Activated T-cell treated with anti-CD3 and anti-CD28 coated beads, Interleukin-2, amount 50 U/mL, for 24 hours (primary cell): Measurements from ENCODE around the gene CYSTM1.

Source experiments
- DNase-seq: peaks from one replicate; pipeline ENCODE4 v3.0.0-alpha.2; 2020
- H3K27ac Mint-ChIP-seq: 2 replicates; pipeline ENCODE4 v1.8.0; 2020; ENCODE audit warnings: mild to moderate bottlenecking, mixed read lengths
- H3K27me3 Mint-ChIP-seq: 2 replicates; pipeline ENCODE4 v1.8.0; 2020; ENCODE audit warnings: mixed read lengths
- H3K36me3 Mint-ChIP-seq: 2 replicates; pipeline ENCODE4 v1.8.0; 2020; ENCODE audit warnings: low read depth, mixed read lengths
- H3K4me1 Mint-ChIP-seq: 2 replicates; pipeline ENCODE4 v1.8.0; 2020; ENCODE audit warnings: low read depth, mixed read lengths
- H3K4me3 Mint-ChIP-seq: 2 replicates; pipeline ENCODE4 v1.8.0; 2020; ENCODE audit warnings: mild to moderate bottlenecking, moderate library complexity, mixed read lengths
- H3K9me3 Mint-ChIP-seq: 2 replicates; pipeline ENCODE4 v1.8.0; 2020; ENCODE audit warnings: mixed read lengths

CYSTM1 gene

DNA sequence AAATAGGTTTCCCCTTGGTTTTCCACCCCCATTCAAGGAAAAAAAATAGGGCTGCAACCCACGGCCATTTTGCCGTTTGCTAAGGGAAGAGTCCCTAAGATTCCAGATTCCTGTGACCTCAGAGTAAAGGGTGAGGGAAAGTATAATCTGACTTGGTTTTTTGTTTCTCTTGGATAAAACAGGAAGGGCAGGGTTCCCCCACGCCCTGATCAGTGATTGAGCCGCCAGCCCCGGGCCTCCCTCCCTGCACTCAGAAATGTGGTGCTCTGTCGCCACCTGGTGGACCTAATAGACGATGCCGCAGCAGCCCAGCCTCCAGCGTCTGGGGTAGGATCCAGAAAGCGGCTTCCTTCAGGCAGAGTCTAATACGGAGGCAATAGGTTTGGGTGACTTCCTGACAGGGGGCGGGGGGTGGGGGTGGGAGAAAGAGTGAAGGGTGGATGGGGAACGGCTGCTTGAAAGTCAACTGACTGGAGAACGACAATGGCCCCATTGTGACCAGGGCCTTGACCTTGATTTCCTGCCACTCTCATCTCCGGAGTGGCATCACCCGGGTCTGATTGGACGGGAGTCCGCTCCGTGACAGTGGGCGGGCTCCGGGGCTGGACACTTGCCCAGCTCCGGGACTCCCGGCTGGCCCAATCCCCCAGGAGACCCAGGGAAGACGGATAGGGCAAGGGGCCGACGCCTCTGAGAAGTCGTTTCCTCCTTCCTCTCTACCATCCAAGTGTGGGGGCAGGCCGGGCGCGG, 17.8 kb upstream of the CYSTM1 start:
- H3K36me3 Mint-ChIP-seq: no peaks in the 10 kb centered on the region
- no peaks in the 10 kb centered on the region for H3K9me3 Mint-ChIP-seq
- peak; percentile 91 for DNase-seq
- H3K4me1 Mint-ChIP-seq: peaks cover 8% of the 10 kb centered on the region
- H3K27me3 Mint-ChIP-seq: no peaks in the 10 kb centered on the region
- H3K27ac Mint-ChIP-seq: peak overlapping the region; percentile 33
- H3K4me3 Mint-ChIP-seq: peak overlapping the region; percentile 48

DNA sequence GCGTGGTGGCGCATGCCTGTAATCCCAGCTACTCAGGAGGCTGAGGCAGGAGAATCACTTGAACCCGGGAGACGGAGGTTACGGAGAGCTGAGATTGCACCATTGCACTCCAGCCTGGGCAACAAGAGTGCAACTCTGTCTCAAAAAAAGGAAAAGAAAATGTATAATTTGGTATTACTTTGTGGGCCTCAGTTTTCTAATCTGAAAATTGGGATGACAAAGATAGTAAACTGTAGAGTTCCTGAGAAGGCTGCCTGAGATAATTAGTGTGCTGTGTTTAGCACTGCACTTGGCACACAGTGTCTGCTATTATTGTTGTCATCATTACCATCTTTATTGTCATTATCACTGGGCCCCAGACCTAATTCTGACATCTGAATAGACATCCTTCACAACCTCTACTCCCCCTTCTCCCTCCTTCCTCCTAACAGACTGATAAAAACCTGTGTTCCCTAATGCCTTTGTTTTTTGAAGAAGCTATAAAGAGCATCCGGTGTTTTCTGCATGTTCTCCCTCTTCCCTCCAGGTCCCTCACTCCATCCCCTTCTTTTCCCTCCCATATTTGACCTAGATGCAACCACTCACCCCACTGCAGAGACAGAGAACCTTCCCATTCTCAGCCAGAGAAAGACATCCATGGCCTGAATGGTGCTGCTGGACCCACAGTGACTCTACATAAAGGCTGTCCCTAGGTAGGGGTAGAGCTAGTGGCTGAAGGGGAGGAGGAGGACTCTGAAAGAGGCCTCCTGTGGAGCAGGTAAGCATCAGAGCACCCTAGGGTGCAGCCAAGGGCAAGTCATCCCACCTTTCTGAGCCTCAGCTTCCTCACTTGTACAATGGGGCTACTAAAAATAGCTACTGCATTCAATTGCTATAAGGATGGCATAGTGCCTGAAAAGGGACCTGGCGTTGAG, 15.7 kb upstream of the CYSTM1 start:
- DNase-seq: no peak
- Mint-ChIP-seq H3K36me3 (no peaks in the 10 kb centered on the region), H3K4me1 (peaks cover 8% of the 10 kb centered on the region), H3K9me3 (no peaks in the 10 kb centered on the region), H3K27ac (no peak overlapping the region), H3K27me3 (no peaks in the 10 kb centered on the region), H3K4me3 (no peak overlapping the region)

DNA sequence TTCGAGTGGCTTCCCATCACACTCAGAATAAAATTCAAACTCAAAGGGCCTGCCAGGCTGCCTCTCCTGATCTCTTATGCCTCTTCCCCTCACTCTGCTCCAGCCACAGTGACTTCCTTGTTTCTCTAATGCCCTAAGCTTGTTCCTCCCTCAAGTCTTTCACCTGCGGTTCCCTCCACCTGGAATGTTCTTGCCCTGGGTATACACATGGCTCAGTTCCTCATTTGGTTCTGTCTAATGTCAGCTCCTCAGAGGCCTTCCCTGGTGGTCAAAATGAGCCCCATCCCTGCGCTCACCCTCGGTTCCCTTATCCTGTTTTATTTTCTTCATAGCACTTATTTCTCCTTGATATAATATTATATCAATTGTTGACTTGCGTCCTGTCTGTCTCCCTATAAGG, 12.7 kb upstream of the CYSTM1 start:
- no peak for DNase-seq
- H3K4me3 Mint-ChIP-seq: no peak overlapping the region
- no peak overlapping the region for H3K27ac Mint-ChIP-seq
- H3K9me3 Mint-ChIP-seq: no peaks in the 10 kb centered on the region
- no peaks in the 10 kb centered on the region for H3K27me3 Mint-ChIP-seq
- peaks cover 2% of the 10 kb centered on the region for H3K4me1 Mint-ChIP-seq
- no peaks in the 10 kb centered on the region for H3K36me3 Mint-ChIP-seq

DNA sequence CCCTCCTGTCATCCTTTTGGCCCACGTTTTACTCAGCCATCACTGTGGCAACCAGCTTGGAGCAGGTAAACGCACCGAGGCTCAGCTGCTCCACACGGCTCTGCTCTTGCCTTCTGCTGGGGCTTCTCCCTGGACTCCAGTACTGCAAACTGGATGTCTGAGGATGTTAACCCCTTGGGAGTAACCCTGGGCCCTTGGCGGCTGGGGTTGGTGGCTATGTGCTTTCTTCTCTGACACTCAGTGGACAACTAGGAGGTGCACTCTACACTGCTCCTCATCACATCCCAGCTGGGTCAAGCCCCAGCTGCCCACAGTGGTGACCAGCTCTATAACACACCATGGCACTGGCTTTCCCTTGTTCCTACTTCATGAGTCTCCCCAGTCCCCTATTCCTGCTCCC, 12.2 kb upstream of the CYSTM1 start:
- Mint-ChIP-seq H3K4me1 (no peaks in the 10 kb centered on the region), H3K4me3 (no peak overlapping the region), H3K36me3 (no peaks in the 10 kb centered on the region), H3K27me3 (no peaks in the 10 kb centered on the region), H3K9me3 (no peaks in the 10 kb centered on the region), H3K27ac (no peak overlapping the region)
- no peak for DNase-seq

DNA sequence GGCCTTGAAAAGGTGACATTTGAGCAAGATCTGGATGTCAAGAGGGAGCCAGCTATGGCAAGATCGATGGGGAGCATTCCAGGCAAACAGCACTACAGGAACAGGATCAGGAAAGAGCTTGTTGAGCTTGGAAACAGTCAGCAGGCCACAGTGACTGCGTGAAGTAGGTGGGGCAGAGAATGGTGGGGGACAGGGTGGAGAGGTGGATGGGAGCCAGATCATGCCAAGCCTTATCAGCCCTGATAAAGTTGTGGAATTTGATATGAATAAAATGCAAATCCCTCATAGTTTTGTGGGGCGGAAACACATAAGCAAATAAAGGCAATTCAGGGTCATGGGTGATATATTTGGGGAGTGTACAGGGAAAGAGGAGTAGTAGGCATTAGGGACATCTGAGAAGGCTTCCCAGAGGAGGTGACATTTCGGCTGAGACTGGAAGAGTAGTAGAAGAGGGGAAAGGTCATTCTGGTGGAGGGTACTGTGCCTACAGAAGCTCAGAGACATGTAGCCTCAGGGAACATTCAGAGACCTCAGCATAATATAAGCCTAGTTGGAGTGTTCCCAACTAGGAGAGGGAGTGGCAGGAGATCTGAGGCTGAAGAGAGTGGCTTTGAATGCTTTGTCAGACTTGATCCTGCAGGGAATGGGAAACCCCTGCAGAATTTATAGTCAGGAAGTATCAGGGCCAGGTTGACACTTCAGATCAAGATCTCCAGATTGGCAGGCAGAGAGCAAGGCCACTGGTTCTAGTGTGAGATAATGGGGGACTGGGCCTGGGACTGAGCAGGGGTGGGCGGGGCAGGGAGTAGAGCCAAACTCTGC, 9.7 kb upstream of the CYSTM1 start:
- DNase-seq: no peak
- Mint-ChIP-seq H3K4me3 (no peak overlapping the region), H3K36me3 (no peaks in the 10 kb centered on the region), H3K9me3 (no peaks in the 10 kb centered on the region), H3K4me1 (no peaks in the 10 kb centered on the region), H3K27me3 (no peaks in the 10 kb centered on the region), H3K27ac (no peak overlapping the region)

DNA sequence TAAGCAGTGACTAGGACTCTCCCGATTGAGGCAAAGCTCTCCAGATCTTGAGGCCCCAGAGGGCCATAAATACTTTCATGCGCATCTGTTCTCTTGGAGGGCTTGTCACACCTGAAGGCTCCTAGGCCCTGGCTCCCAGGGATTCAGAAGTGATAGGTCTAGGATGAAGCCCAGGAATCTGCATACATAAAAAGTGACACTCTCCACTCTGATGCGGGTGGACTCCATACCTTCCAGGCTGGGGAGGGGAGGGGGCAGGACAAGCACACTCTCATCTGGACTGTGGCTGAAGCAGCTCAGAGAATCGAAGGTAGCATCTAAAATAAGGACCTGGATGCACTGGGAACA, 9.1 kb upstream of the CYSTM1 start:
- no peaks in the 10 kb centered on the region for H3K4me1 Mint-ChIP-seq
- no peak for DNase-seq
- H3K27me3 Mint-ChIP-seq: no peaks in the 10 kb centered on the region
- no peak overlapping the region for H3K4me3 Mint-ChIP-seq
- H3K9me3 Mint-ChIP-seq: no peaks in the 10 kb centered on the region
- no peaks in the 10 kb centered on the region for H3K36me3 Mint-ChIP-seq
- no peak overlapping the region for H3K27ac Mint-ChIP-seq

DNA sequence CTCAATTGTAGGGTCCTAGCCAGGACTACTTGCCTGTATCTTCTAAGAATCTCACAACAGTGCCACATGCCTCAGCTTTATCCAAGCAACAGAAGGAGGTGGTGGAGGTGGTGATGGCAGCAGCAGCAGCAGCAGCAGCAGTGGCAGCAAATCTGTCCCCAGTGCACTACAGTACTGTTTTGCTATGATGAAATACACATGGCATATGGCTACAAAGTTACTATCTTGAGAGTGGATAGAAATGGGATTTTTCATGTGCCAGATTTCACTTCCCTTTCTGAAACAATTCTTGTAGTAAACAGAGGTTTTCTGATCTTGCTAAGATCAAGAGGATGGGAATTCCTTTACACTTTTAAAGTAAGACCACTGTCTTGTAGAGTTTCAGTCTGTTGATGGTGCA, 8.1 kb upstream of the CYSTM1 start:
- Mint-ChIP-seq H3K4me1 (no peaks in the 10 kb centered on the region), H3K27ac (no peak overlapping the region), H3K4me3 (no peak overlapping the region), H3K36me3 (no peaks in the 10 kb centered on the region), H3K27me3 (no peaks in the 10 kb centered on the region), H3K9me3 (no peaks in the 10 kb centered on the region)
- DNase-seq: no peak

DNA sequence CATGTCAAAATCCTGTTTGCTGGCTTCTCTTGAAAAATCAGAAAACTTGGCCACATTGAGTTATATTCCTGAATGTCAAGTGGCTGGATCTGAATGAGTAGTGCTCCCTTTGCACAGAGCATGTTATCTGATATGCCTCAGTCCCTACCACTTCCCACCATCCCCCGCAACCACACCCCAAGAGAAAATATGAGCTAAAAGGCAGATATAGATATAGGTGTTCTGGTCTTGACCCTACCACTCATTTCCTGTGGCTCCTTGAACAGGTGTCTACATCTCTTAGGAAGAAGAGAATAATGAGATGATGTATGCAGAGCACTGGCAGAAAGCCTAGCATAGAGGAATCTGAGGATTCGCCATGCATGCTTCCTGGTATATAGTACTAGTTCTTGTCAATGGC, 6.6 kb upstream of the CYSTM1 start:
- Mint-ChIP-seq H3K4me1 (no peaks in the 10 kb centered on the region), H3K9me3 (no peaks in the 10 kb centered on the region), H3K27ac (no peak overlapping the region), H3K4me3 (no peak overlapping the region), H3K27me3 (no peaks in the 10 kb centered on the region), H3K36me3 (no peaks in the 10 kb centered on the region)
- no peak for DNase-seq

DNA sequence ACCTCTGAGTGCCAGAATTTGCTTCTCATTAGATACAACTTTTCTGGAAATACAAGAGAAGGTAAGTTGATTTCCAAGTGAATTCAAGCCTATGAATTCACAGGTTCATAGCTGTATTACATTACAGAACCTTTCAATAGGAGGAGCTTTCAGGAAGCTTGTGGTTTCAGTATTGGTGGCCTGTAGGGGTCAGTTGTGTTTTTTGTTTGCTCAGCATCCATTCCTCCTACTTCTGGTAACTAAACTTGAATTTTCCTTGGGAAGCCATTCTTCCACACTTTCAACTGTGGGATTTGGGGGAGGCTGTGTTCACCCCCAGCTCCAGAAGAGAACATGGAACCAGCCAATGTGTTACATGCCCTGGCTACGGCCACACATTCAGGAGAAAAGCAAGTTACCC, 5.6 kb upstream of the CYSTM1 start:
- DNase-seq: no peak

DNA sequence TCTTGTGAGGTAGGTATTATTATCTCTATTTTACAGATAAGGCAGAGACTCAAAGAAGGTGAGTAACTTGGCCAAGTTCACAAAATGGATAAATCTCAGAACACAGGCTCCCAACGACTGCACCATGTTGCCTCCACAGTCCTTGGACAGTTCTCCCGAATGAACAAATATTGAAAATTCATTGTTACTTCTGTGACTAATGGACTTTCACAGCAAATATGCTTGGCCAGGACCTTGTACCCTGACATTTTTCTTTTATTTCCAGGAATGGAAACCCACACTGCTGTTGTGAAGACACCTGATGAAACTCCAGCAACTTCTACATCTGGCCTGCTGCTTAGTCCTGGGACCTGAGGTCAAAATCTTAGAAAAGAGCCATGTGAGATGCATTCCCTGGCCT, 2.5 kb upstream of the CYSTM1 start:
- Mint-ChIP-seq H3K27ac (no peak overlapping the region), H3K9me3 (no peaks in the 10 kb centered on the region), H3K36me3 (peaks cover 7% of the 10 kb centered on the region), H3K4me1 (peaks cover 17% of the 10 kb centered on the region), H3K27me3 (peaks cover 5% of the 10 kb centered on the region), H3K4me3 (no peak overlapping the region)
- DNase-seq: no peak

More for the DNA sequence above, 5.6 kb upstream of the CYSTM1 start:
- H3K4me1 Mint-ChIP-seq: peaks cover 5% of the 10 kb centered on the region
- no peak overlapping the region for H3K4me3 Mint-ChIP-seq
- no peaks in the 10 kb centered on the region for H3K9me3 Mint-ChIP-seq
- H3K27ac Mint-ChIP-seq: no peak overlapping the region
- no peaks in the 10 kb centered on the region for H3K36me3 Mint-ChIP-seq
- H3K27me3 Mint-ChIP-seq: no peaks in the 10 kb centered on the region

DNA sequence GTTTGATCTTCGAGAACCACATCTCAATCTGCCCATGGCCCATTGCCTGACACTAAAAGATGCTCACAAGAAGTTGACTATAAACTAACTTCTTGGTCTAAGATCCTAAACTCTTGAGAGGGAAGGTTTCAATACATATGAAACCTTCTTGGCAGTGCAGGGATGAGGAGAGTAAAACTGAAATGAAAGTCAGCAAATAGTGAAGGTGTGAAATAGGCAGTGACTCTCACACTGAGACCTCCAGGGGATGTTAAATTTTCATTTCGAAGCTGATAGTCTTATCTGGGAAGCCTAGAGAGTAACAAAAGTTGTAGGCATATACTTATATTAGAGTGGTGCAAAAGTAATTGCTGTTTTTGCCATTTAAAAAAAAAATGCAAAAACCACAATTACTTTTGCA, 974 bp upstream of the CYSTM1 start:
- Mint-ChIP-seq H3K4me1 (peaks cover 17% of the 10 kb centered on the region), H3K27me3 (peaks cover 5% of the 10 kb centered on the region), H3K27ac (no peak overlapping the region), H3K36me3 (peaks cover 7% of the 10 kb centered on the region), H3K4me3 (peak overlapping the region; percentile 39), H3K9me3 (no peaks in the 10 kb centered on the region)
- no peak for DNase-seq

DNA sequence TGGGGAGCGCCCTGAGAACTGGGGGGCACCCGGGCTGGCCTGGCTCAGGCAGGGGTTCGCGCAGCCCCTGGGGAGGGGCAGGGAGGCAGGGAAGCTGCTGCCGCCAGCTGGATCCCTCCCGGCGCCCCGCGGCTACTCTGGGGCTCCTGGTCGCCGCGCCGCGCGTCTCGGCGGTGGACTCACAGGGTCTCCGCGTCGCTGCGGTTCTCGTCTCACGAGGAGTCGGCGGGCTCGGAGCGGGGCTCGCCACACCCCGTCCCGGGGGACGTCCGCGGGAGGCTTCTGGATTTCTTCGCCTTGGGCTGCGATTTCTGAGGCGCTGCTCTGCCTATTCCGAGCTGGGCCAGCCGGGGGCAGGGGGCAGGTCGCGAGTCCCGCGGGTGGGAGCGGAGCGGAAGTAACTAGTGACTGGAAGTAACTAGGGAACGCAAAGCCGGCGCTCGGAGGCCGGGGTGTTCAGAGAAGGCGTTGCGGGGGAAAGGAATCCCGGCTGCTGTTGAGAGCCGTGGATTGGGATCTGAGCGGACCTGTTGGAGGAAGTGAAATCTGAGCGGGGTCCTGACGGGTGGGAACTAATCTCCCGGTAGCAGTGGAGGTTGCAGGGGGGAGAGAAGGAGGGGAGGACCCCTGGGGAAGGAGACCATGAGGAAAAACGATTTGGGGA, 511 bp downstream of the CYSTM1 start:
- Mint-ChIP-seq H3K4me1 (peaks cover 17% of the 10 kb centered on the region), H3K27ac (peak overlapping the region; percentile 84), H3K27me3 (peaks cover 5% of the 10 kb centered on the region), H3K36me3 (peaks cover 7% of the 10 kb centered on the region), H3K4me3 (peak overlapping the region; percentile 92), H3K9me3 (no peaks in the 10 kb centered on the region)
- peak; percentile 77 for DNase-seq

DNA sequence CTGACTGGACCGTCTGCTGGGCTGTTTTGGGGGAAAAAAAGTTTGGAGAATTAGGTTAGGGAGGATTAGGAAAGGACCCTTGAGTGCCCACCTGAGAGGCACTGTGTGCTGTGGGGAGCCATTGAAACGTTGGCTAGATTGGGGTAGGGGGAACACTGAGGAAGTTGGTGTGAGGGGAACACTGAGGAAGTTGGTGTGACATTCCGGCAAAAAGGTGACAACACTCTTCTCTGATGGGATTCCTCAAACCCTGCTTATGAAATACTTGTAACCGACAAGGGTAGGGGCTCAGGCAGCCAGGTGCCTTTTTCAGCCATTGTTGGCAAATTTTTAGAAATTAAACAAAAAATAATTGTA, 1.0 kb downstream of the CYSTM1 start:
- DNase-seq: no peak
- Mint-ChIP-seq H3K4me3 (peak overlapping the region; percentile 92), H3K9me3 (no peaks in the 10 kb centered on the region), H3K27ac (peak overlapping the region; percentile 84), H3K27me3 (peaks cover 5% of the 10 kb centered on the region), H3K36me3 (peaks cover 7% of the 10 kb centered on the region), H3K4me1 (peaks cover 19% of the 10 kb centered on the region)

DNA sequence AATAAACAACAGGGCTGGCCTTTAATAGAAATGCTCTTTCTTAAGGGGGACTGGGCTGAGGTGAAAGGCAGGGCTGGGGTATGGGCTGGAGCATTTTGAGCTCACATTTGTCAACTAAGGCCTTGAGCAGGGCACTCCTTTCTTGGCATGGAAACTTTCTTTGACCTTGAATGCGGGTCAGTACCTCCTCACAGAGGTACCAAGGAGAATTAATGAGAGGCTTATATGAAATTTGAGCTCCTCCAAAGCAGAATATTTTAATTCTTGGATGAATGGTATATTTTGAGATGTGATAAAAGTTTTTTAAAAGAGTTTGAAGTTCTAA, 3.1 kb downstream of the CYSTM1 start:
- Mint-ChIP-seq H3K4me3 (no peak overlapping the region), H3K27me3 (peaks cover 5% of the 10 kb centered on the region), H3K4me1 (peaks cover 19% of the 10 kb centered on the region), H3K27ac (no peak overlapping the region), H3K9me3 (no peaks in the 10 kb centered on the region), H3K36me3 (peaks cover 7% of the 10 kb centered on the region)
- DNase-seq: no peak
